ENCODE results near the gene EFCC1. TPM values are rescaled to one million over a fixed set of nuclear protein-coding genes. Genes with fewer than 3 reads are reported as not detected.
"Not testable (repeated sequence)": the region's sequence is repeated elsewhere in the genome, so short reads cannot be mapped to it uniquely, and the experiment has no call there.

Gene EFCC1
- polyA plus RNA-seq, 1 experiment: not detected

- ChIA-PET CTCF (interaction anchor here (1.3 kb wide), 1 partner anchor 10 kb away, joined by 3 read pairs; no protein-coding TSS in a partner anchor), POLR2A (no interaction called here)
- no peaks in the 10 kb centered on the region for H3K27me3 ChIP-seq (ENCODE audit: control insufficient read depth, insufficient read depth, low read length)
- no peak overlapping the region for H3K4me3 ChIP-seq (ENCODE audit: low read depth, low read length)
- no peaks in the 10 kb centered on the region for H3K36me3 ChIP-seq (ENCODE audit: control insufficient read depth, insufficient read depth, low read length)
- DNase-seq (ENCODE audit: low read depth): no peak
- TF ChIP-seq CTCF (IDR thresholded peaks at IDR 0.05; ENCODE audit: insufficient read depth, low read depth, low read length): no peak
These were observed 84.7 kb downstream of the EFCC1 start for GRCh38 chr3:129085818-129086217.

GRCh38 chr3:129087138-129087702 lies 86.1 kb downstream of the EFCC1 start:
- H3K27me3 ChIP-seq (ENCODE audit: control insufficient read depth, insufficient read depth, low read length): no peaks in the 10 kb centered on the region
- POLR2A ChIA-PET: no interaction called here
- no peak overlapping the region for H3K4me3 ChIP-seq (ENCODE audit: low read depth, low read length)
- CTCF ChIA-PET: interaction anchor here (0.8 kb wide), 1 partner anchor 18 kb away, joined by 3 read pairs; no protein-coding TSS in a partner anchor
- no peak for TF ChIP-seq CTCF (IDR thresholded peaks at IDR 0.05; ENCODE audit: insufficient read depth, low read depth, low read length)
- no peak for DNase-seq (ENCODE audit: low read depth)
- no peaks in the 10 kb centered on the region for H3K36me3 ChIP-seq (ENCODE audit: control insufficient read depth, insufficient read depth, low read length)

DNA sequence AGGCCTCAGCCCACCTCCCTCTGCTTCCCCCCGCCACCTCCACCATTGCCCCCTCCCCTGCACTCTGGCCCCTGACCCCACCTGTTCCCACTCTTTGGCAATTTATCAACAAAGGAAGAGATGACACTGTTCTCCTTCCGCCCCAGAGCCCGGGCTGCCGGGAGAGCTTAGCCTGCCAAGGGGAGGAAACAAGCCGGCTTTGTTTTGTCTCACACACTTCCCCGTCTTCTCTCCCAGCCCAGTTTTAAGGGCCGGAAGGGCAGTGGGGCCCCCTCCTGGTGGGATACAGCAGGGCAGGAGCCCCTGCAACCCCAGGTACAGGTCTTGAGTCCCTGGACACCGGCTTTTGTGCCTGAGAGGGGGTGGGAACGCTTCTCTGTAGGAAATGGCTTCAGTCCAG lies 86.8 kb downstream of the EFCC1 start:
- not testable (repeated sequence) for DNase-seq (ENCODE audit: low read depth)

GRCh38 chr3:129088312-129088711 lies 87.2 kb downstream of the EFCC1 start:
- DNase-seq (ENCODE audit: low read depth); H3K36me3 ChIP-seq (ENCODE audit: control insufficient read depth, insufficient read depth, low read length); H3K4me3 ChIP-seq (ENCODE audit: low read depth, low read length); CTCF ChIA-PET; H3K27me3 ChIP-seq (ENCODE audit: control insufficient read depth, insufficient read depth, low read length); POLR2A ChIA-PET: not testable (repeated sequence)

More for the DNA sequence above, 86.8 kb downstream of the EFCC1 start:
- CTCF ChIA-PET; H3K27me3 ChIP-seq (ENCODE audit: control insufficient read depth, insufficient read depth, low read length); H3K4me3 ChIP-seq (ENCODE audit: low read depth, low read length); H3K36me3 ChIP-seq (ENCODE audit: control insufficient read depth, insufficient read depth, low read length); POLR2A ChIA-PET: not testable (repeated sequence)

Other genes with a start within 250 kb of the EFCC1 start
- 29.4 and 48.5 TPM in 2 replicates for gene ACAD9, start 121.7 kb upstream of the EFCC1 start, polyA plus RNA-seq (2011; rRNA removed)
- gene CFAP92, start 7.2 kb upstream of the EFCC1 start, polyA plus RNA-seq (2011; rRNA removed): not detected in 2 replicates
- gene GP9, start 59.5 kb downstream of the EFCC1 start, polyA plus RNA-seq (2011; rRNA removed): not detected in 2 replicates
- gene RAB43, start 120.5 kb downstream of the EFCC1 start, polyA plus RNA-seq (2011; rRNA removed): 7.1 and 16.1 TPM in 2 replicates
- gene ISY1, start 159.8 kb downstream of the EFCC1 start, polyA plus RNA-seq (2011; rRNA removed): 21.0 and 34.2 TPM in 2 replicates
- gene CNBP, start 182.6 kb downstream of the EFCC1 start, polyA plus RNA-seq (2011; rRNA removed): 268 and 278 TPM in 2 replicates
- gene COPG1, start 248.3 kb downstream of the EFCC1 start, polyA plus RNA-seq (2011; rRNA removed): 181 and 220 TPM in 2 replicates